Endothelial cell of umbilical vein (primary cell): ENCODE data around the gene PCDHB9. TPM values are rescaled to one million over a fixed set of nuclear protein-coding genes. Genes with fewer than 3 reads are reported as not detected.

Experiments used
- BruUV-seq: library from RNA; stranded (reverse); fragments of 400-500 nt; replicated peaks from 2 replicates; lab custom pipeline; 2021; lab: Mats Ljungman, UMichigan
- CTCF ChIA-PET: fragments of 300-600, 350-600 bp; sonication (Branson Sonifier 250); formaldehyde crosslinking; loops from one replicate; lab custom pipeline; 2021; ENCODE audit warnings: antibody characterized with exemption, inconsistent platforms; lab: Charles Lee
- POLR2A ChIA-PET: fragments of 300-600, 350-600 bp; sonication (Branson Sonifier 250); formaldehyde crosslinking; loops from one replicate; lab custom pipeline; 2021; ENCODE audit warnings: antibody characterized with exemption, inconsistent platforms; lab: Charles Lee
- DNase-seq: peaks from one replicate; pipeline ENCODE4 v3.0.0-alpha.2; 2011; ENCODE audit warnings: low read depth, low spot score
- FAIRE-seq: peaks from 2 replicates; lab custom pipeline; 2011; peaks lifted over from hg19 to GRCh38; lab: Jason Lieb, UNC
- H2AFZ ChIP-seq: 2 replicates; pipeline ENCODE4 v1.6.0; 2012; ENCODE audit warnings: low read depth, low read length, control low read depth, inconsistent platforms
- H3K27ac ChIP-seq: 2 replicates; pipeline ENCODE4 v1.5.1; 2011; ENCODE audit warnings: low read depth, mild to moderate bottlenecking, control low read depth, low read length, moderate library complexity; ENCODE audit not compliant: insufficient read depth
- H3K27me3 ChIP-seq, 2 experiments: 2 replicates each; pipeline versions ENCODE4 v1.6.0 to v1.6.1; 2011; ENCODE audit warnings: low read length in 2 of 2, mixed read lengths in 1 of 2; ENCODE audit not compliant: control insufficient read depth in 2 of 2, insufficient read depth in 2 of 2
- H3K36me3 ChIP-seq, 2 experiments: 2 replicates in 1 of 2; 3 replicates in 1 of 2; pipeline ENCODE4 v1.5.1; 2011; ENCODE audit warnings: low read length in 2 of 2, mild to moderate bottlenecking in 1 of 2, moderate library complexity in 1 of 2; ENCODE audit not compliant: control insufficient read depth in 2 of 2, insufficient read depth in 2 of 2; ENCODE audit errors: extremely low read depth in 1 of 2
- H3K4me1 ChIP-seq: 3 replicates; pipeline ENCODE4 v1.5.1; 2011; ENCODE audit warnings: mild to moderate bottlenecking, low read length; ENCODE audit not compliant: control insufficient read depth, insufficient read depth; ENCODE audit errors: extremely low read depth
- H3K4me2 ChIP-seq: 2 replicates; pipeline ENCODE4 v1.6.1; 2011; ENCODE audit warnings: low read length, control low read depth, mixed read lengths; ENCODE audit not compliant: insufficient read depth
- H3K4me3 ChIP-seq, 3 experiments: fragments of 200-600 bp in 1 of 3; sonication (generic), shearing (Covaris generic) in 1 of 3; replicated peaks in 1 of 3; 2 replicates each; pipeline ENCODE4 v1.5.1; 2011 to 2016; ENCODE audit warnings: control low read depth in 3 of 3, low read length in 3 of 3, mild to moderate bottlenecking in 2 of 3, inconsistent platforms in 1 of 3, low read depth in 1 of 3, moderate library complexity in 1 of 3; ENCODE audit not compliant: insufficient read depth in 1 of 3
- H3K79me2 ChIP-seq: 2 replicates; pipeline ENCODE4 v1.6.0; 2012; ENCODE audit warnings: low read length, inconsistent platforms; ENCODE audit not compliant: control insufficient read depth, insufficient read depth
- H3K9ac ChIP-seq: replicated peaks from 2 replicates; pipeline ENCODE3; 2011; ENCODE audit warnings: low read length, control low read depth; ENCODE audit not compliant: insufficient read depth; ENCODE audit errors: extremely low read depth
- H3K9me1 ChIP-seq: replicated peaks from 3 replicates; pipeline ENCODE4 v1.6.0; 2011; ENCODE audit warnings: mild to moderate bottlenecking, low read length; ENCODE audit not compliant: control insufficient read depth, insufficient read depth; ENCODE audit errors: extremely low read depth
- H3K9me3 ChIP-seq: replicated peaks from 2 replicates; pipeline ENCODE4 v1.5.1; 2012; ENCODE audit warnings: low read length, inconsistent platforms; ENCODE audit not compliant: control insufficient read depth, insufficient read depth
- H4K20me1 ChIP-seq: replicated peaks from 2 replicates; pipeline ENCODE3; 2011; ENCODE audit warnings: mild to moderate bottlenecking, low read length; ENCODE audit not compliant: control insufficient read depth, insufficient read depth; ENCODE audit errors: extremely low read depth
- CTCF ChIP-seq, 2 donors: IDR thresholded peaks; 1 replicate in 1 of 2; 2 replicates in 1 of 2; pipeline ENCODE4 v1.5.1; 2011; ENCODE audit warnings: low read length in 2 of 2, mild to moderate bottlenecking in 2 of 2, moderate library complexity in 2 of 2, control low read depth in 1 of 2, inconsistent platforms in 1 of 2, low read depth in 1 of 2; ENCODE audit not compliant: insufficient read depth in 1 of 2; ENCODE audit errors: extremely low read depth in 1 of 2
- MAX ChIP-seq: IDR thresholded peaks from 2 replicates; pipeline ENCODE4 v1.6.1; 2011; ENCODE audit not compliant: insufficient read depth, insufficient read length
- dilution Hi-C: fragments of 300-500 bp; cut with MboI; formaldehyde crosslinking; loops from one replicate; pipeline ENCODE4 v1.15.0; 2019; ENCODE audit warnings: low sequenced_read_pairs; ENCODE audit not compliant: extremely low pct_ligation_motif_present
- intact Hi-C: fragments of 100-400 bp; cut with micrococcal nuclease; formaldehyde crosslinking; loops from one replicate; pipeline ENCODE4 v1.10.0; 2022
- polyA plus RNA-seq, 4 experiments: library from polyadenylated mRNA; depleted of rRNA in 3 of 4; stranded (reverse) in 3 of 4; unstranded in 1 of 4; fragments of >200 nt; gene quantifications; 2 replicates each; pipeline versions ENCODE4 v1.2.1 to v1.2.3, GENCODE V29; 2011 to 2012; ENCODE audit warnings: missing spikeins in 1 of 4
- total RNA-seq: library from RNA; stranded (reverse); gene quantifications from 2 replicates; pipeline ENCODE4 v1.2.3, GENCODE V29; 2021

PCDHB9 gene
- total and polyA plus RNA-seq, 2 donors (not counting 3 experiments of a cell fraction or from before 2014, with no cell fraction given): 0.14 to 0.20 TPM

GRCh38 chr5:141236516-141237313 lies 49.8 kb downstream of the PCDHB9 start:
- no peaks in the 10 kb centered on the region for H4K20me1 ChIP-seq
- H3K9me1 ChIP-seq: no peaks in the 10 kb centered on the region
- H3K9ac ChIP-seq: no peak overlapping the region
- H3K4me1 ChIP-seq: no peaks in the 10 kb centered on the region
- ChIA-PET CTCF (no interaction called here), POLR2A (no interaction called here)
- TF ChIP-seq MAX (no peak), CTCF (IDR thresholded peaks at IDR 0.05; ENCODE audit: extremely low read depth in 1 of 2, insufficient read depth in 1 of 2, low read depth in 1 of 2, low read length in 2 of 2) (no peak)
- BruUV-seq: no TSS peak
- no peaks in the 10 kb centered on the region for H3K9me3 ChIP-seq
- no peaks in the 10 kb centered on the region for H3K36me3 ChIP-seq
- H3K27ac ChIP-seq: no peak overlapping the region
- no peak overlapping the region for H2AFZ ChIP-seq
- DNase-seq (no peak), FAIRE-seq (no peak)
- peaks cover 0 to 5% of the 10 kb centered on the region in 2 experiments for H3K27me3 ChIP-seq
- no peaks in the 10 kb centered on the region for H3K79me2 ChIP-seq
- no peak overlapping the region for H3K4me3 ChIP-seq
- no peak overlapping the region for H3K4me2 ChIP-seq
- intact Hi-C loops: no loop called here
- dilution Hi-C loops: no loop called here

Other genes starting within 250 kb of the PCDHB9 start
Only the 30 nearest of the 37 such genes appear.
- gene PCDHB1, start 135.8 kb upstream of the PCDHB9 start, total RNA-seq: not detected in 2 replicates
- gene PCDHB1, start 135.8 kb upstream of the PCDHB9 start, polyA plus RNA-seq: not detected in 2 replicates
- gene PCDHB2, start 92.5 kb upstream of the PCDHB9 start, total RNA-seq: 0.23 and 0.58 TPM in 2 replicates
- 0.40 and 0.57 TPM in 2 replicates for gene PCDHB2, start 92.5 kb upstream of the PCDHB9 start, polyA plus RNA-seq
- not detected in 2 replicates for gene PCDHB3, start 86.7 kb upstream of the PCDHB9 start, total RNA-seq
- gene PCDHB3, start 86.7 kb upstream of the PCDHB9 start, polyA plus RNA-seq: 0.11 and 0.22 TPM in 2 replicates
- gene PCDHB4, start 65.3 kb upstream of the PCDHB9 start, total RNA-seq: 0.21 TPM in 1 of 2 replicates, not detected in the other
- 0.10 and 0.11 TPM in 2 replicates for gene PCDHB4, start 65.3 kb upstream of the PCDHB9 start, polyA plus RNA-seq
- 0.27 and 0.28 TPM in 2 replicates for gene PCDHB5, start 52.0 kb upstream of the PCDHB9 start, total RNA-seq
- 0.49 and 0.80 TPM in 2 replicates for gene PCDHB5, start 52.0 kb upstream of the PCDHB9 start, polyA plus RNA-seq
- not detected in 2 replicates for gene PCDHB6, start 37.1 kb upstream of the PCDHB9 start, total RNA-seq
- 0.03 and 0.04 TPM in 2 replicates for gene PCDHB6, start 37.1 kb upstream of the PCDHB9 start, polyA plus RNA-seq
- 0.27 and 0.48 TPM in 2 replicates for gene PCDHB7, start 14.5 kb upstream of the PCDHB9 start, total RNA-seq
- 0.54 and 0.57 TPM in 2 replicates for gene PCDHB7, start 14.5 kb upstream of the PCDHB9 start, polyA plus RNA-seq
- gene PCDHB8, start 9.4 kb upstream of the PCDHB9 start, total RNA-seq: 0.53 TPM in 1 of 2 replicates, not detected in the other
- gene PCDHB8, start 9.4 kb upstream of the PCDHB9 start, polyA plus RNA-seq: 0.11 and 0.25 TPM in 2 replicates
- 0.12 and 0.22 TPM in 2 replicates for gene PCDHB16, start 4.8 kb upstream of the PCDHB9 start, total RNA-seq
- 0.18 and 0.33 TPM in 2 replicates for gene PCDHB16, start 4.8 kb upstream of the PCDHB9 start, polyA plus RNA-seq
- 0.62 and 0.81 TPM in 2 replicates for gene PCDHB10, start 5.2 kb downstream of the PCDHB9 start, total RNA-seq
- gene PCDHB10, start 5.2 kb downstream of the PCDHB9 start, polyA plus RNA-seq: 0.51 and 0.68 TPM in 2 replicates
- gene PCDHB11, start 12.5 kb downstream of the PCDHB9 start, total RNA-seq: 0.16 and 0.18 TPM in 2 replicates
- 0.11 and 0.13 TPM in 2 replicates for gene PCDHB11, start 12.5 kb downstream of the PCDHB9 start, polyA plus RNA-seq
- 0.18 and 0.20 TPM in 2 replicates for gene PCDHB12, start 21.6 kb downstream of the PCDHB9 start, total RNA-seq
- gene PCDHB12, start 21.6 kb downstream of the PCDHB9 start, polyA plus RNA-seq: 0.36 and 0.41 TPM in 2 replicates
- 0.65 and 0.77 TPM in 2 replicates for gene PCDHB13, start 26.8 kb downstream of the PCDHB9 start, total RNA-seq
- gene PCDHB13, start 26.8 kb downstream of the PCDHB9 start, polyA plus RNA-seq: 0.57 and 0.64 TPM in 2 replicates
- gene PCDHB14, start 36.2 kb downstream of the PCDHB9 start, total RNA-seq: 0.55 and 1.0 TPM in 2 replicates
- 0.72 and 0.73 TPM in 2 replicates for gene PCDHB14, start 36.2 kb downstream of the PCDHB9 start, polyA plus RNA-seq
- 0.55 and 0.69 TPM in 2 replicates for gene PCDHB15, start 58.2 kb downstream of the PCDHB9 start, total RNA-seq
- gene PCDHB15, start 58.2 kb downstream of the PCDHB9 start, polyA plus RNA-seq: 0.51 and 0.55 TPM in 2 replicates
- gene SLC25A2, start 116.9 kb downstream of the PCDHB9 start, total RNA-seq: 0.39 and 0.46 TPM in 2 replicates
- gene SLC25A2, start 116.9 kb downstream of the PCDHB9 start, polyA plus RNA-seq: not detected in 2 replicates
- gene TAF7, start 133.6 kb downstream of the PCDHB9 start, total RNA-seq: 55.0 and 62.0 TPM in 2 replicates
- 14.2 and 21.8 TPM in 2 replicates for gene TAF7, start 133.6 kb downstream of the PCDHB9 start, polyA plus RNA-seq
- 0.22 and 0.30 TPM in 2 replicates for gene PCDHGA1, start 143.4 kb downstream of the PCDHB9 start, total RNA-seq
- gene PCDHGA1, start 143.4 kb downstream of the PCDHB9 start, polyA plus RNA-seq: 0.44 and 0.45 TPM in 2 replicates
- 0.58 and 1.2 TPM in 2 replicates for gene PCDHGA2, start 151.6 kb downstream of the PCDHB9 start, total RNA-seq
- 1.9 and 2.0 TPM in 2 replicates for gene PCDHGA2, start 151.6 kb downstream of the PCDHB9 start, polyA plus RNA-seq
- gene PCDHGA3, start 156.7 kb downstream of the PCDHB9 start, total RNA-seq: 1.1 and 1.2 TPM in 2 replicates
- 0.88 and 1.2 TPM in 2 replicates for gene PCDHGA3, start 156.7 kb downstream of the PCDHB9 start, polyA plus RNA-seq
- gene PCDHGB1, start 162.9 kb downstream of the PCDHB9 start, total RNA-seq: 0.58 and 0.62 TPM in 2 replicates
- gene PCDHGB1, start 162.9 kb downstream of the PCDHB9 start, polyA plus RNA-seq: 0.39 and 0.48 TPM in 2 replicates
- 3.0 TPM in 2 replicates for gene PCDHGA4, start 167.9 kb downstream of the PCDHB9 start, total RNA-seq
- 2.4 and 2.6 TPM in 2 replicates for gene PCDHGA4, start 167.9 kb downstream of the PCDHB9 start, polyA plus RNA-seq
- gene PCDHGB2, start 172.8 kb downstream of the PCDHB9 start, total RNA-seq: 1.9 and 2.9 TPM in 2 replicates
- 1.1 TPM in 2 replicates for gene PCDHGB2, start 172.8 kb downstream of the PCDHB9 start, polyA plus RNA-seq
- gene PCDHGA5, start 177.0 kb downstream of the PCDHB9 start, total RNA-seq: 0.78 and 0.93 TPM in 2 replicates
- gene PCDHGA5, start 177.0 kb downstream of the PCDHB9 start, polyA plus RNA-seq: 0.36 and 0.51 TPM in 2 replicates
- gene PCDHGB3, start 183.1 kb downstream of the PCDHB9 start, total RNA-seq: 1.7 and 2.0 TPM in 2 replicates
- 1.4 and 1.8 TPM in 2 replicates for gene PCDHGB3, start 183.1 kb downstream of the PCDHB9 start, polyA plus RNA-seq
- gene PCDHGA6, start 186.7 kb downstream of the PCDHB9 start, total RNA-seq: 2.7 and 2.9 TPM in 2 replicates
- gene PCDHGA6, start 186.7 kb downstream of the PCDHB9 start, polyA plus RNA-seq: 2.6 and 2.7 TPM in 2 replicates
- 1.5 and 1.8 TPM in 2 replicates for gene PCDHGA7, start 195.6 kb downstream of the PCDHB9 start, total RNA-seq
- 0.68 and 0.84 TPM in 2 replicates for gene PCDHGA7, start 195.6 kb downstream of the PCDHB9 start, polyA plus RNA-seq
- gene PCDHGB4, start 200.5 kb downstream of the PCDHB9 start, total RNA-seq: 4.4 and 6.5 TPM in 2 replicates
- gene PCDHGB4, start 200.5 kb downstream of the PCDHB9 start, polyA plus RNA-seq: 6.9 and 8.1 TPM in 2 replicates
- gene PCDHGA8, start 205.5 kb downstream of the PCDHB9 start, total RNA-seq: 0.53 and 0.95 TPM in 2 replicates
- gene PCDHGA8, start 205.5 kb downstream of the PCDHB9 start, polyA plus RNA-seq: 0.43 and 0.44 TPM in 2 replicates
- gene PCDHGB5, start 210.8 kb downstream of the PCDHB9 start, total RNA-seq: 11.4 and 14.4 TPM in 2 replicates
- gene PCDHGB5, start 210.8 kb downstream of the PCDHB9 start, polyA plus RNA-seq: 7.9 and 10.1 TPM in 2 replicates